Activated CD8-positive, alpha-beta T cell treated with anti-CD3 and anti-CD28 coated beads for 36 hours (primary cell): ENCODE results near the gene TP63. TPM values are rescaled to one million over a fixed set of nuclear protein-coding genes. Genes with fewer than 3 reads are reported as not detected.
"Not testable (repeated sequence)": the region's sequence is repeated elsewhere in the genome, so short reads cannot be mapped to it uniquely, and the experiment has no call there.

Source experiments
- ATAC-seq: fragments of 200-7000 bp; cut with Tn5 transposase; one replicate; pipeline ENCODE4 v1.10.0; 2021; ENCODE audit warnings: mild to moderate bottlenecking, moderate library complexity
- CTCF ChIA-PET: fragments of 350-600 bp; sonication (Branson Sonifier 250); formaldehyde crosslinking; loops from one replicate; lab custom pipeline; 2021; ENCODE audit warnings: antibody characterized with exemption; lab: Charles Lee
- POLR2A ChIA-PET: fragments of 350-600 bp; sonication (Branson Sonifier 250); formaldehyde crosslinking; loops from one replicate; lab custom pipeline; 2021; ENCODE audit warnings: antibody characterized with exemption; lab: Charles Lee
- DNase-seq: peaks from one replicate; pipeline ENCODE4 v3.0.0-alpha.2; 2020
- H3K27ac Mint-ChIP-seq: one replicate; pipeline ENCODE4 v1.8.0; 2021; ENCODE audit warnings: mild to moderate bottlenecking, mixed read lengths
- H3K27me3 Mint-ChIP-seq: one replicate; pipeline ENCODE4 v1.8.0; 2021; ENCODE audit warnings: mixed read lengths
- H3K36me3 Mint-ChIP-seq: one replicate; pipeline ENCODE4 v1.8.0; 2021; ENCODE audit warnings: low read depth, mixed read lengths
- H3K4me1 Mint-ChIP-seq: one replicate; pipeline ENCODE4 v1.8.0; 2021; ENCODE audit warnings: low read depth, mixed read lengths
- H3K4me3 Mint-ChIP-seq: one replicate; pipeline ENCODE4 v1.8.0; 2021; ENCODE audit warnings: mild to moderate bottlenecking, moderate library complexity, mixed read lengths
- H3K9me3 Mint-ChIP-seq: one replicate; pipeline ENCODE4 v1.8.0; 2021; ENCODE audit warnings: mixed read lengths
- intact Hi-C: fragments of 100-400 bp; cut with micrococcal nuclease; formaldehyde crosslinking; loops from one replicate; pipeline ENCODE4 v1.10.0; 2022
- total RNA-seq, 2 experiments: library from RNA; stranded (reverse); gene quantifications; one replicate each; pipeline ENCODE4 v1.2.3, GENCODE V29; 2021
- TF ChIP-seq, protein P1 (sequence below): fragments of 200-600 bp; IDR thresholded peaks from one replicate; pipeline ENCODE4 v1.8.0; 2022; ENCODE audit warnings: antibody characterized with exemption, mild to moderate bottlenecking

The TP63 gene
- total RNA-seq, 2 experiments from 2014 or later = 0.07 to 0.23 TPM

DNA sequence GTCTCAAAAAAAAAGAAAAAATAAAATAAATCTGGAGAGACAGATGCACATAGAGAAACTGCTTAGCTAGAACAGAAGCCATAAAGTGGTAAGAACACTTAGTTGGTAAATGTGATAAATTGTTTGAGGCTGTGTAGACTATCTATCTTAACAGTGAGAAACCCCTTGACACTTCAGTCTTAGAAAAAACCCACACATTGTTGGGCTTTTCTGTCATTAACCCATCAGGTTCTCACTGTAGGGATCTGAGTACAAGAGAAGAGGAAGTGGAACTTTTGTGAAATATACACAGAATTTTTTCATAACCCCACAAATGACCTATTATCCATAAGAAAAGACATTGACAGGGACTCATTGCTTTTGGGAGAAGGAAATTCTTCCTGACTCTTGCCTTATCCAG lies 24.4 kb downstream of the TP63 start:
- H3K4me1 Mint-ChIP-seq = no peaks in the 10 kb centered on the region
- H3K27me3 Mint-ChIP-seq = no peaks in the 10 kb centered on the region
- CTCF ChIA-PET = interaction anchor here (1.5 kb wide), 1 partner anchor 22 kb away, joined by 3 read pairs; no protein-coding TSS in a partner anchor
- no peaks in the 10 kb centered on the region for H3K36me3 Mint-ChIP-seq
- no peak overlapping the region for H3K27ac Mint-ChIP-seq
- POLR2A ChIA-PET = no interaction called here
- H3K9me3 Mint-ChIP-seq = peaks cover 17% of the 10 kb centered on the region
- intact Hi-C loops = no loop called here
- ATAC-seq (no peak), DNase-seq (no peak)
- TF ChIP-seq, protein P1, sequence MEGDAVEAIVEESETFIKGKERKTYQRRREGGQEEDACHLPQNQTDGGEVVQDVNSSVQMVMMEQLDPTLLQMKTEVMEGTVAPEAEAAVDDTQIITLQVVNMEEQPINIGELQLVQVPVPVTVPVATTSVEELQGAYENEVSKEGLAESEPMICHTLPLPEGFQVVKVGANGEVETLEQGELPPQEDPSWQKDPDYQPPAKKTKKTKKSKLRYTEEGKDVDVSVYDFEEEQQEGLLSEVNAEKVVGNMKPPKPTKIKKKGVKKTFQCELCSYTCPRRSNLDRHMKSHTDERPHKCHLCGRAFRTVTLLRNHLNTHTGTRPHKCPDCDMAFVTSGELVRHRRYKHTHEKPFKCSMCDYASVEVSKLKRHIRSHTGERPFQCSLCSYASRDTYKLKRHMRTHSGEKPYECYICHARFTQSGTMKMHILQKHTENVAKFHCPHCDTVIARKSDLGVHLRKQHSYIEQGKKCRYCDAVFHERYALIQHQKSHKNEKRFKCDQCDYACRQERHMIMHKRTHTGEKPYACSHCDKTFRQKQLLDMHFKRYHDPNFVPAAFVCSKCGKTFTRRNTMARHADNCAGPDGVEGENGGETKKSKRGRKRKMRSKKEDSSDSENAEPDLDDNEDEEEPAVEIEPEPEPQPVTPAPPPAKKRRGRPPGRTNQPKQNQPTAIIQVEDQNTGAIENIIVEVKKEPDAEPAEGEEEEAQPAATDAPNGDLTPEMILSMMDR = no peak
- no peak overlapping the region for H3K4me3 Mint-ChIP-seq

DNA sequence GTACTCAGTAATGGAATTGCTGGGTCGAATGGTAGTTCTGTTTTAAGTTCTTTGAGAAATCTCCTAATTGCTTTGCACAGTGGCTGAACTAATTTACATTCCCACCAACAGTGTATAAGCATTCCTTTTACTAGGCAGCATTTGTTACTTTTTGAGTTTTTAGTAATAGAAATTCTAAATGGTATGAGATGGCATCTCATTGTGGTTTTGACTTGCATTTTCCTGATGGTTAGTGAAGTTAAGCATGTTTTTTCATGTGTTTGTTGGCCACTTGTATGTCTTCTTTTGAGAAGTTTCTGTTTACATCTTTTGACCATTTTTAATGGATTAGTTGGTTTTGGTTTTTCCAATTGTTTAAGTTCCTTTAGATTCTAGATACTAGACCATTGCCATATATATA lies 28.4 kb downstream of the TP63 start:
- peaks cover 1% of the 10 kb centered on the region for H3K27me3 Mint-ChIP-seq
- TF ChIP-seq, protein P1 = no peak
- CTCF ChIA-PET = no interaction called here
- H3K4me1 Mint-ChIP-seq = no peaks in the 10 kb centered on the region
- ATAC-seq (no peak), DNase-seq (no peak)
- no peak overlapping the region for H3K27ac Mint-ChIP-seq
- H3K9me3 Mint-ChIP-seq = peaks cover 17% of the 10 kb centered on the region
- POLR2A ChIA-PET = no interaction called here
- H3K4me3 Mint-ChIP-seq = no peak overlapping the region
- intact Hi-C loops = no loop called here
- H3K36me3 Mint-ChIP-seq = no peaks in the 10 kb centered on the region

DNA sequence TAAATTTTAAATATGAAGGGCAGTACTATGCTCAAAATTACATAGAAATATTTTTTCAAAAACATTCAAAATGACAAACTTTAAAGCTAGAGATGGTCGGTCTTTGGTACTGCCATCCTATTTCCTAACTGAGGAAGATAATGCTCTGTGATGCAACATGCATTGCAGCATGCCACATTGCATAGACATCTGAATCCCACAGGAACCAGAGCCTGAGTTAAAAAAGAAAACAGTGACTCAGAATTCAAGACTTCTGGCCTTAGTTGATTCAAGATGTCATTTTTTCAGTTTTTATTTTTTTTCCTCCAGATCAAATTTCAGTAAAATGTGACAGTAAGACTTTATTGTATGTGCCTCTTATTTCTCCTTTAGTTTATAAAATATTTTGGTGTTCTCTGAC lies 33.1 kb downstream of the TP63 start:
- intact Hi-C loops = no loop called here
- ATAC-seq (no peak), DNase-seq (no peak)
- no peaks in the 10 kb centered on the region for H3K36me3 Mint-ChIP-seq
- no peak overlapping the region for H3K4me3 Mint-ChIP-seq
- TF ChIP-seq, protein P1 = no peak
- ChIA-PET POLR2A (no interaction called here), CTCF (interaction anchor here (1.5 kb wide), 1 partner anchor 12 kb away, joined by 4 read pairs; no protein-coding TSS in a partner anchor)
- H3K27me3 Mint-ChIP-seq = peaks cover 3% of the 10 kb centered on the region
- H3K27ac Mint-ChIP-seq = no peak overlapping the region
- no peaks in the 10 kb centered on the region for H3K4me1 Mint-ChIP-seq
- no peaks in the 10 kb centered on the region for H3K9me3 Mint-ChIP-seq

DNA sequence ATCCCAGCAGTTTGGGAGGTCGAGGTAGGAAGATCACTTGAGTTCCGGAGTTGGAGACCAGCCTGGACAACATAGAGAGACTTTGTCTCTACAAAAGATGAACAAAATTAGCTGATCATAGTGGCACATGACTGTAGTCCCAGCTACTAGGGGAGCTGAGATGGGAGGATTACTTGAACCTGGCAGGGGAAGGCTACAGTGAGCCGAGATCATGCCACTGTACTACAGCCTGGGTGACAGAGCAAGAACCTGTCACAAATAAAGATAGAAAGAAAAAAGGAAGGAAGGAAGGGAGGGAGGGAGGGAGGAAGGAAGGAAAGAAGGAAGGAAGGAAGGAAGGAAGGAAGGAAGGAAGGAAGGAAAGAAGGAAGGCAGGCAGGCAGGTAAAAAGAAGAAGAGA lies 41.2 kb downstream of the TP63 start:
- H3K27ac Mint-ChIP-seq, CTCF ChIA-PET, H3K4me3 Mint-ChIP-seq, H3K9me3 Mint-ChIP-seq, intact Hi-C loops, ATAC-seq, H3K27me3 Mint-ChIP-seq, DNase-seq, POLR2A ChIA-PET, H3K36me3 Mint-ChIP-seq, H3K4me1 Mint-ChIP-seq: not testable (repeated sequence)

DNA sequence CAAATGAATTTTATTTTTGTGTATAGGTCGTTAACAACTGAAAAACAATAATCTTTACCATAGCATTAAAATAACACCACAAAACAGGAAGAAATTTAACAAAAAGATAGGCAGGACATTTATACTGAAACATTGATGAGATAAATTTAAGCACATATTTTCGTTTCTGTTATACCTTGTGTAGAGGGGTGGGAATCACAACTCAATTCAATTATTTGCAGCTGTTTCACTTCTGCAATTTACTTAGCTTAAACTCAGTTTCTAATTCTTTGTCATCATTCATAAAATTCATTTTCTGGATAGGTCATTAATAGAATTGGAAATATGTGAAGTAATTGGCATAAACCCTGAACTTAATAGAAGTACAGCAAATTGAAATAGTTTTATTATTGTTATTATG lies 42.3 kb downstream of the TP63 start:
- Mint-ChIP-seq H3K4me1 (no peaks in the 10 kb centered on the region), H3K36me3 (no peaks in the 10 kb centered on the region), H3K27me3 (peaks cover 2% of the 10 kb centered on the region), H3K9me3 (peaks cover 2% of the 10 kb centered on the region), H3K27ac (no peak overlapping the region), H3K4me3 (no peak overlapping the region)
- DNase-seq = no peak
- ATAC-seq = no peak
- TF ChIP-seq, protein P1 = no peak
- intact Hi-C loops = no loop called here
- ChIA-PET CTCF (no interaction called here), POLR2A (interaction anchor here (1.2 kb wide), 1 partner anchor 218 kb away, joined by 3 read pairs; no protein-coding TSS in a partner anchor)
